ENCODE measurements around the gene CBR1.

CBR1 gene

DNA sequence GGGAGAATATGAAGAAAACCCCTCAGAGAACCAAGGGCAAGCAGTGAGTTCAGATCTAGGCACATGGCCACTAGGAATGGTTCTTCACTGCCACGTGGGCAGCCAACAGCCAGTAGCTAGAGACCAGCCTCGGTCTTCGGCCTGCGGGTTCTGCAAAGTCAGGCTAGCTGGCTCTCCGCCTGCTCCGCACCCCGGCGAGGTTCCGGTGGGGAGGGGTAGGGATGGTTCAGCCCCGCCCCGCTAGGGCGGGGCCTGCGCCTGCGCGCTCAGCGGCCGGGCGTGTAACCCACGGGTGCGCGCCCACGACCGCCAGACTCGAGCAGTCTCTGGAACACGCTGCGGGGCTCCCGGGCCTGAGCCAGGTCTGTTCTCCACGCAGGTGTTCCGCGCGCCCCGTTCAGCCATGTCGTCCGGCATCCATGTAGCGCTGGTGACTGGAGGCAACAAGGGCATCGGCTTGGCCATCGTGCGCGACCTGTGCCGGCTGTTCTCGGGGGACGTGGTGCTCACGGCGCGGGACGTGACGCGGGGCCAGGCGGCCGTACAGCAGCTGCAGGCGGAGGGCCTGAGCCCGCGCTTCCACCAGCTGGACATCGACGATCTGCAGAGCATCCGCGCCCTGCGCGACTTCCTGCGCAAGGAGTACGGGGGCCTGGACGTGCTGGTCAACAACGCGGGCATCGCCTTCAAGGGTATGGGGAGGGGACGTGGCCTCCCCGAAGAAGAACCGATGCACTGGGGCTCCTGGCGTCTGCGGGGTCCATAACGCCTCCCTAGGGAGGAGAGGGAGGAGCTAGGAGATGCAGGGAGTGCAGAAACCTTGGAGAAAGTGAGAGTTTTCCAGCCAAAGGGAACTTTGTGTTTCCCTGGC lies at the start of gene CBR1:
TSS of gene CBR1 (plus strand) at position 312 of the 871 bp plus-strand sequence. CDS start at position 404, 92 bp downstream.
- peaks cover 6% of the 10 kb centered on the region for H3K4me1 ChIP-seq
- peaks cover 9% of the 10 kb centered on the region for H3K9me3 ChIP-seq
- peak; percentile 85 to 93 for DNase-seq (ENCODE audit: low spot score in 2 of 2)
- peak within 1 kb of the TSS; percentile 77 for H3K4me3 ChIP-seq
- H3K27me3 ChIP-seq (ENCODE audit: low read depth): no peaks in the 10 kb centered on the region
- peaks cover 20% of the 10 kb centered on the region for H3K36me3 ChIP-seq (replicated peaks)
- in situ Hi-C loops (cut with MboI; ENCODE audit: low sequenced_read_pairs): loop anchor here (25.0 kb wide), 1 partner anchor 1208 kb away; no protein-coding TSS in a partner anchor

DNA sequence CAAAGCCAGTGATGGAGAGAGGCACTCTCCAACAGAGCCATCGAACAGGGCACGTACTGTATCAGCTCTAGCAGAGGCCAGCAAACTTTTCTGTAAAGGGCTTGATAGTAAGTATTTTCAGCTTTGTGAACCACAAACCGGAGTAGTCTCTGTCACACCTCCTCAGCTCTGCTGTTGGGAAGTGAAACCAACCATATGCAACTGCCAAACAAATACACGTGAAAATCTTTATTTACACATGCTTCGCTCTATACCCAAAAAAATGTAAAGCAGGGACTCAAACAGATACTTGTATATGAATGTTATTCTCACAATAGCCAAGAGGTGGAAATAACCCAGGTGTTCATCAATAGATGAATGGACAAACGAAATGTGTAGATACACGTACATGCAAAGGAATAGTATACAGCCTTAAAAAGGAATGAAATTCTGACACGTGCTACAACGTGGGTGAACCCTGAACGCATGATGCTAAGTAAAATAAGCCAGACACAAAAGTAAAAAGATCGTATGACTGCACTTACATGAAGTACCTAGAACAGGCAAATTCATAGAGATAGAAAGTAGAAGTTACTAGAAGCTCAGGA lies 48.5 kb upstream of the CBR1 start:
- Histone ChIP-seq H3K9me3 (no peaks in the 10 kb centered on the region), H3K36me3 (replicated peaks) (no peaks in the 10 kb centered on the region), H3K4me1 (no peaks in the 10 kb centered on the region), H3K27me3 (ENCODE audit: low read depth) (no peaks in the 10 kb centered on the region), H3K4me3 (no peak overlapping the region)
- in situ Hi-C loops (cut with MboI; ENCODE audit: low sequenced_read_pairs): loop anchor here (10.0 kb wide), 1 partner anchor 1277 kb away; no protein-coding TSS in a partner anchor
- DNase-seq (ENCODE audit: low spot score in 2 of 2): no peak

DNA sequence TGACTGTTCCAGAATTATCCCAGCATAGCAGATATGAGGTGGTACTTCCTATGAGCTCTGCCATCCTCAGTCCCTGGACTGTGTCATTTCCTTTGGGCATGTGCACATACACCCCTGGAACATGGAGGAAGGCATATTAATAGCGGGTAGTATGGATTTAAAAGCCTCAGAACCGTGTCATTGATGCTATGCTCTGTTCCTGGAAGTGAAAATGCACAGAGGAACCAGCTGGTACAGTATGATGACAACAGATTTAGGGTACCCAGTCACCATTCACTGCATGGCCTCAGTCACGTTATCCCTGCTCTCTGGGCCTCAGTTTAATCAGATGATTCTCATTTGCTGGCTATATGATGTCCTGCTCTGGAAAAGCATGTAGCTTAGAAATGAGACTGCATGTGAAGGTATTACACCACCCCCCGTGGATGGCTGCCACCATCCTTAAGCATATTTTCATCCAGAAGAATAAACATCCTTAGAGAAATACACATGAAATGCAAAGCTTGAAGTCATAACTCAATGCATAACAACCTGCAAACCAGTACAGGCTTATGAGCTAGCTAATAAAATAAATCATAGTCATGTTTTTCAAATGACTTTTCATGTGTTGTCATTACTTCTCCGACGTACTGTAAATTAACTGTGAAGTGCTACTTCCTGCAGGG lies 47.3 kb upstream of the CBR1 start:
- Histone ChIP-seq H3K36me3 (replicated peaks) (no peaks in the 10 kb centered on the region), H3K4me1 (no peaks in the 10 kb centered on the region), H3K27me3 (ENCODE audit: low read depth) (no peaks in the 10 kb centered on the region), H3K9me3 (no peaks in the 10 kb centered on the region), H3K4me3 (no peak overlapping the region)
- no peak for DNase-seq (ENCODE audit: low spot score in 2 of 2)
- in situ Hi-C loops (cut with MboI; ENCODE audit: low sequenced_read_pairs): loop anchor here (10.0 kb wide), 1 partner anchor 1278 kb away; no protein-coding TSS in a partner anchor

DNA sequence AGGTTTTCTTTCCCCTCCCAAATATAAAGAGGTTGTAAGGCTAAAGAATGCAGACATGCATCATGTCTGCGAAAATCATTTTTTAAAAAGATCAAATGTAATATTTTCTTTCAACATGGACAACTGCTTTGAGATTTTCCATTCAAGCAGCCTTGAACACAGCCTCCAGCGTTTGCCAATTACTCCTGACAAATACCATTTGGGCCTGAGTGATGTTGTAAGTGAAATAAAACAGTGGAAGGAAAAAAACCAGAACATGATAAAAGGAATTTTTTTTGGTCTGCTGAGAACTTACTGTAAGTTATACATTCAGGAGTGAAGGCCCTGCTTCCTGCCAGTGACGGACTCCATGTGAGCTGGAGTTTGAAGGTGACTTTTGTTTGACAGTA lies 46.7 kb upstream of the CBR1 start:
- in situ Hi-C loops (cut with MboI; ENCODE audit: low sequenced_read_pairs): loop anchor here (10.0 kb wide), 1 partner anchor 1278 kb away; no protein-coding TSS in a partner anchor
- H3K4me1 ChIP-seq: no peaks in the 10 kb centered on the region
- H3K9me3 ChIP-seq: no peaks in the 10 kb centered on the region
- DNase-seq (ENCODE audit: low spot score in 2 of 2): no peak
- H3K4me3 ChIP-seq: no peak overlapping the region
- no peaks in the 10 kb centered on the region for H3K27me3 ChIP-seq (ENCODE audit: low read depth)
- no peaks in the 10 kb centered on the region for H3K36me3 ChIP-seq (replicated peaks)

DNA sequence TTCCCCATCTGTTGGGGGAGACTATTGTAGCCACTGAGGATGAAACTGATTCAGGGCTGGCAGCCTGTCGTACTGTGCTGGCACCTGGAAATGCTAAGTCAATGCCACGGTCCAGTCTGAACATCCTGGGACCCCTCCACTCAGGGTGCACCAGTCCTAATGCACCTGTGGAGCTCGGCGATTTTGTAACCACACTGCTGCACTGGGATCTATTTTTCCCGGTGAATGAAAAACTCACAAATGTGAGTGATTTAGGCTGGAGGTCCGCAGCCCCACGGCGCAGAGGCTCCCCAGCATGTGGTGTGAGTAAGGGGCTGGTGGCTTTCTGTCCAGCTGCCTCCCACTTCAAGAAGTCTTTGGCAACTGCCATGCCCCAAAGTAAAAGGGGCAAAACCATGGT lies 45.0 kb upstream of the CBR1 start:
- Histone ChIP-seq H3K36me3 (replicated peaks) (no peaks in the 10 kb centered on the region), H3K27me3 (ENCODE audit: low read depth) (no peaks in the 10 kb centered on the region), H3K9me3 (no peaks in the 10 kb centered on the region), H3K4me1 (no peaks in the 10 kb centered on the region), H3K4me3 (no peak overlapping the region)
- DNase-seq (ENCODE audit: low spot score in 2 of 2): no peak
- in situ Hi-C loops (cut with MboI; ENCODE audit: low sequenced_read_pairs): loop anchor here (10.0 kb wide), 1 partner anchor 1280 kb away; no protein-coding TSS in a partner anchor

DNA sequence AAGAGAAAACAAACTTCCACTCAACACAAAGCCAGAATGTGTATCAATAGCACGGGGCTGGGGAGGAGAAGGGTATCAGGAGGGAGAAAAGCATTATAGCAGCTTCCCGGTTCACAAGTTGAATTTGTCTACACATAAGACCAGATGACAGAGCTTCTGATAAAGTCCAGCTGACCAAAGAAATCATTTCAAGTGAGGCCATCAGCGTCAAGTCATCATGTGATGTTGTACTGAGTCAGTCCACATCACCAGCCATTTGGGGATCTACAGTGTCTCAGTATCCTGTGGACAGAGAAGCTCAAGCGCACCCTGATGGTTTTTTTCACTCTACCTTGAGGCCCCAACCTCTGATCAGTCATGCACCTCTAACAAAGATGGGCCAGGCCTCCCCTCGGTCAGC lies 42.5 kb upstream of the CBR1 start:
- H3K9me3 ChIP-seq: no peaks in the 10 kb centered on the region
- in situ Hi-C loops (cut with MboI; ENCODE audit: low sequenced_read_pairs): loop anchor here (10.0 kb wide), 1 partner anchor 1283 kb away; no protein-coding TSS in a partner anchor
- DNase-seq (ENCODE audit: low spot score in 2 of 2): no peak
- H3K36me3 ChIP-seq (replicated peaks): no peaks in the 10 kb centered on the region
- no peaks in the 10 kb centered on the region for H3K27me3 ChIP-seq (ENCODE audit: low read depth)
- no peaks in the 10 kb centered on the region for H3K4me1 ChIP-seq
- H3K4me3 ChIP-seq: no peak overlapping the region

DNA sequence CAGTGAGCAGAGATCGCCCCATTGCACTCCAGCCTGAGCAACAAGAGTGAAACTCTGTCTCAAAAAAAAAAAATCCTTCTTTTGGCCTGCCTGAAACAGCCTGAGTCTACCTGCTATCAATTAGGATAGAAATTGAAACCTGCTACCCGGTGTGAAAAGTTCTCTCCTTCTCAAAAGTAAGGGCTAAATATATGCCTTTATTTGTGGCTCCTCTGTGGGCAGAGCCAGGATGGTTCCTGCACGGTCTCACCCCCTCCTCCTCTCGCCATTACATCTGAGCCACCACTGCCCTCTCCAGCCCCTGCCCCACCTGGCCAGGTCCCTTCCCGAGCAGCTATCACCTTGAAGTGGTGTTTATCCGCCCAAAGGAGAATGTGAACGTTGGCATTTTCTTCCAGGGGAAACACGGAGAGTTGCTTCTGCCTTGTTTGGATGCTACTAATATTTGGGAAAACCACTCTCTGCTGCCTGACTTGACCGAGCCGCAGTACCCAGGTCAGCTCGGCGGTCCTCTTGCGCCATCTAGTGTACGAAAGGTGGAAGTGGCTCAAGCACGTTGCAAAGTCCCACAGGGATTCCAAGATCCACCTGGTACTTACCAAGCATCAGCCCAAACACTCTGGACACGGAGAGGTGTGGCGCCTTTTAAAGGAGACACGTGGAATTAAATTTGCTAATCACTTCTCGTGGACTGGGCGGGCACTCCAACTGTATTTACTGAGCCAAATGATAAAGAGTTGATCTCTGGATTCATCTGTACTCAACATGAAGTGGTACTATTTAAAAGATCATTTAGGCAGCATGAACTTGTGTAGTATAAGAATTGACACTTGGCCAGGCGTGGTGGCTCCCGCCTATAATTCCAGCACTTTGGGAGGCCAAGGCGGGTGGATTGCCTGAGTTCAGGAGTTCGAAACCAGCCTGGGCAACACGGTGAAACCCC lies 41.4 kb upstream of the CBR1 start:
- DNase-seq (ENCODE audit: low spot score in 2 of 2): peak; percentile 60 to 78
- no peaks in the 10 kb centered on the region for H3K4me1 ChIP-seq
- H3K27me3 ChIP-seq (ENCODE audit: low read depth): no peaks in the 10 kb centered on the region
- in situ Hi-C loops (cut with MboI; ENCODE audit: low sequenced_read_pairs): loop anchor here (10.0 kb wide), 1 partner anchor 1284 kb away; no protein-coding TSS in a partner anchor
- no peaks in the 10 kb centered on the region for H3K36me3 ChIP-seq (replicated peaks)
- H3K9me3 ChIP-seq: no peaks in the 10 kb centered on the region
- no peak overlapping the region for H3K4me3 ChIP-seq

DNA sequence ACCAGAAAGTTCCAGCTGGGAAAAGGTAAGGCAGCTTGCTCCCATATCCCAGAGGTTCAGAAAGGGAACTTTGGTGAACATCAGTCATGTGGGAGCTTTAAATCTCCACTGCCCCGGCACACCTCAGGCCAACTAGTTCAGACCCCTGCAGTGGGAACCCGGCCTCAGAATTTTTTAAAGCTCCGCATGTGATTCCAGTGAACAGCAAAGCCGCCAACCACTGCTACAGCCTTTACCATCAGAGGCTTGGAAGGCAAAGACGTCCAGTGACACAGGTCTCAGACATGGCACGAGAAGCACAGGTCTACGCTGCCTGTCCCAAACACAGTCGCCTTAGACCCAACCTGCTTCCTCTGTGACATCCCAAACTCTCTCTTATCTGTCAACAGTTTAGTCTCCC lies 40.5 kb upstream of the CBR1 start:
- in situ Hi-C loops (cut with MboI; ENCODE audit: low sequenced_read_pairs): loop anchor here (10.0 kb wide), 1 partner anchor 1285 kb away; no protein-coding TSS in a partner anchor
- DNase-seq (ENCODE audit: low spot score in 2 of 2): no peak
- Histone ChIP-seq H3K4me3 (no peak overlapping the region), H3K36me3 (replicated peaks) (peaks cover 1% of the 10 kb centered on the region; the same call in 1 of the 2 replicates), H3K27me3 (ENCODE audit: low read depth) (no peaks in the 10 kb centered on the region), H3K4me1 (no peaks in the 10 kb centered on the region), H3K9me3 (no peaks in the 10 kb centered on the region)

DNA sequence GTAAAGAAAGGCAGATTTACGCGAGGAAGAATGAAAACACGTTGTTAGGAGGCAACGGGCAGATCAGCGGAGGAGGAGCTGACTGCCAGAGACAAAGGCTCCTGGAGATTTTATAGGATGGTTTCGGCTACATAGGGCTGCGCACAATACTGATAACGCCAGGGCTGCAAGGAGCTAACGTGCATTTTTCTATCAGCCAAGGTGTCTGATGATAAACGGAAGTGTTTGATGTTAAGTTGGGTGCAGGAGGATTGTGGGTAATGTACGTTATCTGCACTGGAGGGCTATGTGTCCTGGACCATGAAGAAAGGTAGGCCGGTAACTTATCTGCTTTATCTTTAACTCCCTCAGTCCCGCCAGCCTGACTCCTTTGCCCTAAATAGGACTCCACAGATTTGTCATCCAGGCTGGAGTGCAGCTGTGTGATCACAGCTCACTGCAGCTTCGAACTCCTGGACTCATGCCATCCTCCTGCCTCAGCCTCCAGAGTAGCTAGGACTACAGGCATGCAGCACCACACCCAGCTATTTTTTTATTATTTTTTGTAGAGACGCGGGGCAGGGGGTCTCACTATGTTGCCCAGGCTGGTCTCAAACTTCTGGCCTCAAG lies 39.1 kb upstream of the CBR1 start:
- DNase-seq (ENCODE audit: low spot score in 2 of 2): no peak
- Histone ChIP-seq H3K4me1 (no peaks in the 10 kb centered on the region), H3K36me3 (replicated peaks) (peaks cover 14% of the 10 kb centered on the region), H3K9me3 (no peaks in the 10 kb centered on the region), H3K27me3 (ENCODE audit: low read depth) (no peaks in the 10 kb centered on the region), H3K4me3 (no peak overlapping the region)
- in situ Hi-C loops (cut with MboI; ENCODE audit: low sequenced_read_pairs): no loop called here

DNA sequence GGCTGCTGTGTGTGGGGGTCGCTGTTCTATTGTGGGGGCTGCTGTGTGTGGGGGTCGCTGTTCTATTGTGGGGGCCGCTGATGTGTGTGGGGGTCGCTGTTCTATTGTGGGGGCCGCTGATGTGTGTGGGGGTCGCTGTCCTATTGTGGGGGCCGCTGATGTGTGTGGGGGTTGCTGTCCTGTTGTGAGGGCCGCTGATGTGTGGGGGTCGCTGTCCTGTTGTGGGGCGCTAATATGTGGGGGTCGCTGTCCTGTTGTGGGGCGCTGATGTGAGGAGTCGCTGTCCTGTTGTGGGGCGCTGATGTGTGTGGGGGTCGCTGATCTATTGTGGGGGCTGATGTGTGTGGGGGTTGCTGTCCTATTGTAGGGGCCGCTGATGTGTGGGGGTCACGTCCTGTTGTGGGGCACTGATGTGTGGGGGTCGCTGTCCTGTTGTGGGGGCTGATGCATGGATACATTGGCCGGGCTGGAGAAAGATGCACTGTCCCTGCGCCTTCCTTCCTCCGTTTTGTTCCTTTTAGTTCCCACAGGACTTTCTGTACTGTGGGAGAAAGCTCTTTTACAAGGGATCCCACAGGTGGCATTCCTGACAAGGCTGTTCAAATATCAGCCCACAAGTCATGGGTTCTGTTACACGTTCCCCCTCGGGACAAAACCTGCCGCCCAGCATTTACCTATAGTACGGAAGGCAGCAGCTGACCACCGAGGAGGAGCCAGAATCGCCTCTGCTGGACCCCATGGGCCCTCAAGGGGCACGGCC lies 37.0 kb upstream of the CBR1 start:
- H3K4me1 ChIP-seq: no peaks in the 10 kb centered on the region
- DNase-seq (ENCODE audit: low spot score in 2 of 2): no peak
- in situ Hi-C loops (cut with MboI; ENCODE audit: low sequenced_read_pairs): no loop called here
- H3K27me3 ChIP-seq (ENCODE audit: low read depth): no peaks in the 10 kb centered on the region
- peaks cover 25% of the 10 kb centered on the region for H3K36me3 ChIP-seq (replicated peaks)
- no peaks in the 10 kb centered on the region for H3K9me3 ChIP-seq
- H3K4me3 ChIP-seq: no peak overlapping the region

DNA sequence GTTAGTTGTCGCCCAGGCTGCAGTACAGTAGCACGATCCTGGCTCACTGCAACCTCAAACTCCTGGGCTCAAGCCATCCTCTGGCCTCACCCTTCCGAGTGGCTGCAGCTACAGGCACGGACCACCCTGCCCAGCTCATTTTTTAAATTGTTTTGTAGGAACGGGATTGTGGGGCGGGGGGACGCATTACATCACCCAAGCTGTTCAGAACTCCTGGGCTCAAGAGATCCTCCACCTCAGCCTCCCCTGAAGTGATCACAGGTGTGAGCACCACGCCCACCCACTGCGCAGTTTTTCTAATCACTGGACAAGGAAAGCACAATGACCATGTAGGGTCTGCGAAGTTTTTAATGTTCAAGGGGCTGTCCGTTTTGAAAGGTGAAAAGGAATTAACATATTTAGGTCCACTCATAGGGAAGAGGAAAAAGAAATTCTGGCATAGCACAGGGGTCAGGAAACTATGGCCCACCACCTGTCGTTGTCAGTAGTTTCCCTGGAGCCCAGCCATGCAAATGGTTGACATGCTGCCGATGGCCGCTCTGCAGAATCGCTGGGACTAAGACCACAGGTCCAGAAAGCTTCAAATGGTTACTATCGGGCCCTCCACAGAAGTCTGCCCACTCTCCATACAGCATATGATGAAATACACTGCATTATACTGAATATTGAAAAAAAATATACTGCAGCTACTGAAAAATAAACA lies 35.5 kb upstream of the CBR1 start:
- no peaks in the 10 kb centered on the region for H3K27me3 ChIP-seq (ENCODE audit: low read depth)
- peaks cover 35% of the 10 kb centered on the region for H3K36me3 ChIP-seq (replicated peaks)
- in situ Hi-C loops (cut with MboI; ENCODE audit: low sequenced_read_pairs): no loop called here

More for the DNA sequence above, 35.5 kb upstream of the CBR1 start:
- H3K4me1 ChIP-seq: no peaks in the 10 kb centered on the region
- H3K9me3 ChIP-seq: no peaks in the 10 kb centered on the region
- no peak for DNase-seq (ENCODE audit: low spot score in 2 of 2)
- H3K4me3 ChIP-seq: no peak overlapping the region

All from HAP-1 (cell line).